SK-N-MC (cell line): ENCODE measurements around the gene SLC19A3.

Experiments used
- EZH2 ChIP-seq: fragments of 200-600 bp; sonication (generic); IDR thresholded peaks from one replicate; pipeline ENCODE4 v1.6.1; 2017; ENCODE audit warnings: antibody characterized with exemption
- FOXP2 ChIP-seq: optimal IDR thresholded peaks from 2 replicates; pipeline ENCODE3; 2011; ENCODE audit warnings: mild to moderate bottlenecking, moderate library complexity; ENCODE audit not compliant: insufficient read depth; ENCODE audit errors: extremely low read length, control extremely low read depth
- POLR2AphosphoS5 ChIP-seq: IDR thresholded peaks from 2 replicates; pipeline ENCODE4 v1.6.1; 2012; ENCODE audit warnings: mild to moderate bottlenecking, low read depth, low read length, borderline replicate concordance

DNA sequence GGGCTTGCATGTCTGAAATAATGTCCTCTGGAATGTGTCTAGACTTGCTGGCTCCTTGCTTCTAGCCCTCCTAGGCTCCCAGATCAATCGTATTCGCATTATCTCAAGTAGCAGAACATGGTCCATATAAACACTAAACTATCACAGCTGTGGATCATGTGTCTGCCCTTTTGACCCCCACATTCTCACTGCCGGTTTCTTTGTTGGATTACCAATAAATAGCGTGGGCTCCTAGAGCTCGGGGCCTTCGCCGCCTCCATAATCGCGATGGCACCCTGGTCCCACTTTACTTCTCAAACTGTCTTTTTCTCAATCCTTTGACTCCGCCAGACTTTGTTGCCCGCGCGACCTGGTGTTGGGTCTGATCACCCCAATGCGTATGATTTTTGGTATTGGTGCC lies 21.5 kb upstream of the SLC19A3 start:
- TF ChIP-seq EZH2 (no peak), FOXP2 (no peak), POLR2AphosphoS5 (no peak)
